Ammon's horn (tissue), 1 donor: ENCODE results near the gene CCDC40.

Source experiments
- DNase-seq: peaks from one replicate; pipeline ENCODE4 v3.0.0-alpha.2; 2016; ENCODE audit warnings: low spot score

The CCDC40 gene

DNA sequence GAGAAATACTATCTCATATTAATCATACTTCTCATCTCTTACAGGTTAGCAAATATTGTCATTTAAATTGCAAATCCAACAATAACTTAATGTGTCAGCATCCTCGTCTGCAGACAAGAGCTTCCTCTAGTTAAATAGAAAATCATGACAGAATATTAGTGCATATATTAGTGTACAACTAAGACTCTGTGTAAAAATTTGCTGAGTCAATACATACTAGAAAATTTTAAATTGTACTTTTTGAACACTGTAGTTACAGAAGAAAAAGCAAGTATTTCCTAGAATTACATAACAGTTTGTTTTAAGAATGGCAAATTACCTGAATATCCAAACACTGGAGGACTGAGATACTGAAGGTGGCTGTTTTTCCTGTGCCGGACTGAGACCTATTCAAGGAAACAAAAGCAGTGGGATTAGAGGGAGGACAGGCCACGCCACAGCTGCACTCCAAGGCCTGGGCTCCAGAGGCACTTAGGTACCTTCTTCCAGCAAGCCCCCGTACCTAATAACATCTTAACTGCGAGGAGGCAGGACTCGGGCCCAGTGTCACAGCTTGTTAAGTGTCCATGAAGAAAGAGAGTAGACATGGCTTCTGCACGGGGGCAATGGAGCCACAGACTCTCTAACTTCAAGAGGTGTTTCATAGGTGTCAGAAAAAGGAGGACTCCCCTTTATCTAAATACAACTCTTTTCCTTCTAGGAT is 105.2 kb downstream of the CCDC40 start:
- DNase-seq = no peak

DNA sequence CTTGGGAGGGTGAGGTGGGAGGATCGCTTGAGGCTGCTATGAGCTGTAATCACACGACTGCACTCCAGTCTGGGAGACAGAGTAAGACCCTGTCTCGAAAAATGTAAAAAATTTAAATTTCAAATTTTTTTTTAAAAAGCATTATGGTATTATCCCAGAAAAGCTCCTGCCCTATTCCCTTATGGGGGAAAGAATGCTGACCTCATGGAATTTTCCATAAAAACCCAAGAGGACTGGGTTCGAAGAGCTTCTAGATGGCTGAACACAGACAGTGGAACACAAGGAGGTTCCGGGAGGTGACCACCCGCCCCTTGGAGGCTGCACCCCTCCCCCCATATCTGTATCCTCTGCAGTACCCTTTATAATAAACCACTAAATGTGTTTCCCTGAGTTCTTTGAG is 106.5 kb downstream of the CCDC40 start:
- DNase-seq = no peak

DNA sequence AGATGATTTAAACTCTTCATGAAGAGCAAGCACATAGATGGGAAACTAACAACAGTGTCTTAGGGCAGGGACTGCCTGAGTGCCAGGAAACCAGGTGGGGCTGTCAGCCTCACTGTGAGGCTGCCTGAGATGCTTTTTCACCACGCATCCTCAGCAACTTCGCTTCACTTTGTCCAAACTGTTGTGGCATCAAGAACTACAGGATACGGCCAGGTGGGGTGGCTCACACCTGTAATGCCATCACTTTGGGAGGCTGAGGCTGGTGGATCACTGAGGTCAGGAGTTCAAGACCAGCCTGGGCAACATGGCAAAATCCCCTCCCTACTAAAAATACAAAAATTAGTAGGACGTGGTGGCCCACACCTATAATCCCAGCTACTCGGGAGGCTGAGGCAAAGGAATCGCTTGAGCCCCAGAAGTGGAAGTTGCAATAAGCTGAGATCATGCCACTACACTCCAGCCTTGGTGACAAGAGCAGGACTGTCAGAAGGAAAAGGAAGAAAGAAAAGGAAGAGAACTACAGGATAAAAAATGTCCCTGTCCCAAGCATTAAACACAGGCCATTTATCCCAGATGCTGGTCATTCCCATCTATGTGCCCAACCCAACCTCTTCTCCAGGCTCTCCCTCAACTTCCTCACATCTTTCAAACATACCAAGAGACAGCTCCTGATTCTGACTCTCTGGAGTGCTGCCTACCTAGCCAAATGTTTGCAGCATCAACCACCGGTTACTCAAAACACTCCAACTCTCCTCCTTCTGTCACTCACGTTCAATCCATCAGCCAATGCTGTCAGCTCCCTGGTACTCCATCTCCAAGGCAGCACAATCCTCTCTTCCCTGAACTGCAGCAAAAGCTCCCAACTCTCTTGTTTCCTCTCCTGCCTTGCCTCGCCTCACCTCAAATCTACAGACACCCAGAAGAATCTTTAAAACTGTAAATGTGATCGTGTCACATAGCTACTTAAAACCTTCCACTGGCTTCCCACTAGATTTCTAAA is 108.9 kb downstream of the CCDC40 start:
- DNase-seq = no peak

DNA sequence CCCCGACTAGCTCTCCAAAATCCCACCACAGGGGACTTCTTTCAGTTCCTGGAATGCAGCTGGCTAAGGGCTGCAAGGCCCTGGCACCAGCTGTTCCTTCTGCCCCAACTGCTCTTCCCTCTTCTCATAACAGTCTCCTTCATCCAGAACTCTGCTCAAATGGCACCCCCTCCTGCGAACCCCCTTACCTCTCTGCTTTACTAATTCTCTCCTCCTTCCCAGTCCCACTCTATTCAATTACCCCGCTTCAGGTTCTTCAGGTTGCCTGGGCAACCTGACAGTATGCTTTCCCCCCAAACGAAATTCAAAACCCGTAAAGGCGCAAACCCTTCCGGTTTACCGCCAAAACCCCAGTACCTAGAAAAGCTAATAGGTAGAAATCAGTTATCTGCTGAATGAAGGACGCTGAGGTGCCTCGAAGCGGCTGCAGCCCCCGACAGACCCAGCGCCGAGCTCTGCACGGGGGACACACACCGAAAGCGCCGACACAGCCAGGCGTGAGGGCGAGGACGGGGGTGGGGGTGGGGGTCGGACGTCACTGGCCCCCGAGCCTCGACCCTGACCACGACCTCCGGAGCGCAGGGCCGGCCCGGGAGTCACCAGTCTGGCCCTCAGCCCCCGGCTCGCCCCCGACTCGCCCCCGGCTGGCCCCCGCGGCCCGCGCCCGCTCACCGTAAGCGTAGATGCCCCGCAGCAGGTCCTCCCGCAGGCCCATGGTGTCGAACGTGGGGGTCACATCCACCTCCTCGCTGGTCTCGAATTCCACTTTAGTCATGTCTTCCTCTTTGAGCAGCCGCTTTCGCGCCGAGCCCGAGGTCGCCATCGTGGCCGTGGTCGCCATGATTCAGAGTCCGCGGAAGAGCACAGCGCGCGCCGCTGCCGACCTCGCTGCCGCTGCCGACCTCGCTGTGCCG is 109.9 kb downstream of the CCDC40 start:
- peak; percentile 19 for DNase-seq

DNA sequence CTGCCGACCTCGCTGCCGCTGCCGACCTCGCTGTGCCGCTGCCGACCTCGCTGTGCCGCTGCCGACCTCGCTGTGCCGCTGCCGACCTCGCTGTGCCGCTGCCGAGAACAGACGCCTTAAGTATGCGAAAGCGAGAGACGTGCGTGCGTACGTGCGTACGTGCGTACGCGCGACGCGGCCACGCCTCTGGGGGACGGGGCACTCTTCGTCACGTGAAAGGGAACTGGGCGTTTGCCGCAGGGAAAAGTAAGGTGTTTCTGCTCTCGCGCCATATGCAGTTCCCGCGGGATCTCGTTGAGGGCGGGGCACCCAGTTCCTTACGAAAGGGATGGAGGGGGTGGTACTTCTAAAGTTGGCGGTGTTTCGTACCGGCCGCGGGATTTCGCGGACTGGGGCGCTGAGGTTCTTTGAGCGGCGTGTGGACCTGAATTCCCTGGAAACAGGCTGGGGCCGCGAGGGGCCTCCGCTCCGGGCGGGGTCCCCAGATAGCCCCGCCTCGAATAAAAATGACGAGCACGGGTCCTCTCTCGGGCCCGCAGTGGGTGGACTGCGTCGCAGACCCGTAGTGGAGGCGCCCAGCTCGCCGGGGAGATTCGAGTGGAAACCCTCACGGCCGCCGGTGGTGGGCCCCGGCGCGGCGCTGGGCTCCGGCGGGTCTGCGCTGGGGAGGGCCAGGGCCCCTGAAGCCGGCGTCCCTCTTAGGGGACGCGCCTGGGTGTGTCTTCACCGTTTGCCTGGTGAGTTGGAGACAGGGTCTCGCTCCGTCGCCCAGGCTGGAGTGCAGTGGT is 110.8 kb downstream of the CCDC40 start, which contains the start of gene EIF4A3:
Gene EIF4A3, minus strand, starts transcription at position 94 of the 788 bp plus-strand sequence. CDS start 167 bp downstream, outside the sequence.
- DNase-seq = peak; percentile 99
